Epithelial cell of proximal tubule (primary cell): ENCODE results near the gene PDPK1. TPM values are rescaled to one million over a fixed set of nuclear protein-coding genes. Genes with fewer than 3 reads are reported as not detected.
A peak's percentile ranks its signal among the peaks of the same experiment; 100 is the strongest.
"Not testable (repeated sequence)": the region's sequence is repeated elsewhere in the genome, so short reads cannot be mapped to it uniquely, and the experiment has no call there.

Experiments
- DNase-seq: peaks from one replicate; pipeline ENCODE4 v3.0.0-alpha.2; 2011; ENCODE audit warnings: low read depth
- H3K4me3 ChIP-seq: 2 replicates; pipeline ENCODE4 v1.5.1; 2011; ENCODE audit warnings: low read depth, mild to moderate bottlenecking, low read length
- total RNA-seq: library from RNA; depleted of rRNA; stranded (reverse); fragments of >200 nt; gene quantifications from 2 replicates; pipeline ENCODE4 v1.2.3, GENCODE V29; 2015
- TF ChIP-seq, protein P1 (sequence below): conservative IDR thresholded peaks from 2 replicates; pipeline ENCODE4 v1.5.1; 2012; ENCODE audit warnings: low read depth, mild to moderate bottlenecking, low read length

Gene PDPK1
- total RNA-seq, 1 donor from 2014 or later = 16.5 TPM

DNA sequence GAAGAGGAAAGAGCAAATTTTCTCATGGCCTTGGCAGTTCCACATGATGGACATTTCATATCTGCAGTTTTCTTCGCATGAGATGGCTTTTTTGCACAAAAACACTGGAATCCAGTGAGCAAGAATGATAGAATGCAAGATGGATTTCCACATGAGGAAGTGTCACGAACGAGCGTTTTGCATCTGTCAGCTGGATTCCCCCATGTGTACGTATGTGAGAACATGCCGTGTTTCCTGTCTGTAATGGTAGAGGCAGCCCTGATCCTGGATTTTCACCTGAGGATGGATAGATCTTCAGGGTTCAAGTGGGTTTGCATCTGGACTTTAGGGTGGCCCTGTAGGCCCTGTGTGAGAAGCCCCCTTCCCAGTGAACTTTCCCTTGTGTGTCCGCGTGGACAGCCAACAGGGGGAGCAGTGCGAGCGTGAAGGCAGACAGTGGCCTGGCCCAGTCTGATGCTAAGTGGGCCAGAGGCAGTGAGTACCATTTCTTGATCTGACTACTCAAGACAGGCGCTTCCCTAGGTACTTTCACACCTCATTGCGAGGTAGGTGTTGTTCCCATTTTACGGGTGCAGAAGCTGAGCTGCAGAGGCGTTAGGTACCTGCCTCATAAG lies 2.1 kb downstream of the PDPK1 start:
- DNase-seq = not testable (repeated sequence)

DNA sequence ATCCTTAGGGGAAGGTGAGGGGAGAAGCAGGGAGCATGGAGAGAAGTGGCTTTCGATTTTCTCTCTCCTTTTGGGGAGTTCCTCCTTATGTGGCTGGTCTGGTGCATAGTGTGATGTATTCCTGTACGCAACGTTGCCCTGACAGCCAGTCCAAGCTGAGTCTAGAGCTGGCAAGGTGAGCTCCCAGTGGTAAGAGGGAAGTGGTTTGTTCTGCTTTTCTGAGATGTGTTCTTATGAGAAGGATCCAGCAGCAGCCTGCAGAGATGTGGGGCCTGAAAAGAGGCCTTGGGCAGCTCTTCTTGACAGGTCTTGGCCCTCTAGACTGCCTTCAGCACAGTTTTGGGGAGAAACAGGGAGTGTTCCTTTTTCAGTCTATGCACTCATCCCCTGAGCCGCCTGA lies 3.1 kb downstream of the PDPK1 start:
- not testable (repeated sequence) for H3K4me3 ChIP-seq, DNase-seq

More for the DNA sequence above, 2.1 kb downstream of the PDPK1 start:
- not testable (repeated sequence) for H3K4me3 ChIP-seq
- TF ChIP-seq, protein P1, sequence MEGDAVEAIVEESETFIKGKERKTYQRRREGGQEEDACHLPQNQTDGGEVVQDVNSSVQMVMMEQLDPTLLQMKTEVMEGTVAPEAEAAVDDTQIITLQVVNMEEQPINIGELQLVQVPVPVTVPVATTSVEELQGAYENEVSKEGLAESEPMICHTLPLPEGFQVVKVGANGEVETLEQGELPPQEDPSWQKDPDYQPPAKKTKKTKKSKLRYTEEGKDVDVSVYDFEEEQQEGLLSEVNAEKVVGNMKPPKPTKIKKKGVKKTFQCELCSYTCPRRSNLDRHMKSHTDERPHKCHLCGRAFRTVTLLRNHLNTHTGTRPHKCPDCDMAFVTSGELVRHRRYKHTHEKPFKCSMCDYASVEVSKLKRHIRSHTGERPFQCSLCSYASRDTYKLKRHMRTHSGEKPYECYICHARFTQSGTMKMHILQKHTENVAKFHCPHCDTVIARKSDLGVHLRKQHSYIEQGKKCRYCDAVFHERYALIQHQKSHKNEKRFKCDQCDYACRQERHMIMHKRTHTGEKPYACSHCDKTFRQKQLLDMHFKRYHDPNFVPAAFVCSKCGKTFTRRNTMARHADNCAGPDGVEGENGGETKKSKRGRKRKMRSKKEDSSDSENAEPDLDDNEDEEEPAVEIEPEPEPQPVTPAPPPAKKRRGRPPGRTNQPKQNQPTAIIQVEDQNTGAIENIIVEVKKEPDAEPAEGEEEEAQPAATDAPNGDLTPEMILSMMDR = peak; percentile 53

DNA sequence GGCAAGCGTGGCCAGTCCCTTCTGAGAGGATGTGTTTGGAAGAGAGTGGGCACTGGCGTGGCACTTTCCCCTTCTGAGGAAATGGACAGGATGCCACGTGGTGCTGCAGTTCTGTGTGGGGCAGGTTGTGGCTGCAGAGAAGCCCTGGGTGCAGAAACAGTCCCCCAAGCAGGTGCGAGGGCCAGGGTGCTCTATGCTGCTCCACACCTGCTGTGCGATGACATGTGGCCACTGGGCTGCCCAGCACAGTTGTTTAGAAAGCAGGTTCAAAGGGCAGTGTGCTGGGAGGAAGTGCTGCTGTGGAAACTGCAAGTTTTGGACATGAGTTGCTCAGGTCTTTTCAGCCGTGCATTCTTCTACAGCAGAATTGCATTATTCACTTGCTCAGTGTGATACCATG lies 3.6 kb downstream of the PDPK1 start:
- H3K4me3 ChIP-seq, DNase-seq: not testable (repeated sequence)

DNA sequence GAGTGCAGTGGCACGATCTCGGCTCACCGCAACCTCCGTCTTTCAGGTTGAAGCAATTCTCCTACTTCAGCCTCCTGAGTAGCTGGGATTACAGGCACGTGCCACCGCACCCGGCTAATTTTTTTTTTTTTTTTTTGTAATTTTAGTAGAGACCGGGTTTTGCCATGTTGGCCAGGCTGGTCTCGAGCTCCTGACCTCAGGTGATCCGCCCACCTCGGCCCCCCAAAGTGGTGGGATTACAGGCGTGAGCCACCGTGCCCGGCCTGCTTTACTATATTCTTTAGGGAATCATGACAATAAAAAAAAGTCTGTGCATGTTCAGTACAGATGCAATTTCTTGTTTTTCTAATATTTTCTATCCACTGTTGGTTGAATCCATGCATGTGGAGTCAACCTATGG lies 6.0 kb downstream of the PDPK1 start:
- DNase-seq, H3K4me3 ChIP-seq: not testable (repeated sequence)

DNA sequence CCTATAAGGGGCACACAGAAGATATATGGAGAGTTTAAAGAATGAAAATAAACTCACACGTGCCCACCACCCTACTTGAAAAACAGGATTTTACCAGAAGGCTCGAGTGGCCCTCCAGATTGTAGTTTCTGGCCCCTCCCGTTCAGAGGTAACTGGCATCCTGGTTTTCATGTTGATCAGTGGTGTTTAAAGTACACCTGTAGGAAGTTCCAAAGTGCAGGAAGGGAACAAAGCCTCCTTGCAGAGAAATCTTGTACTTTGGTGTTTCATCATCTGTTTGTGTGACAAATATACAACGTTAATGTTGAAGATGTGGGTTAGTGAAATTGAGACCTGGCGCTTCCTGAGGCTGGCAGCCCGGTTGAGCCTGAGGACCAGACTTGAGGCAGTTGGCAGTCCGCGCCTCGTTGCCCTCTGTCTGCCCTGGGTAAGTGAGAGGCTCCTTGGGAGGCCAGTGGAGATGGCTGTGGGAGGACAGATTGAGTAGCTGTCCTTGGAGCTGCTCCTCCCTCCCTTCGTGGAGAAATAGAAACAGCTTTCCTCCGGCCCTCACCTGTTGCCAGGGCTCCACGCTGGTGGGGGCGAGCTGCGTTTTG lies 12.6 kb downstream of the PDPK1 start:
- not testable (repeated sequence) for H3K4me3 ChIP-seq, DNase-seq

DNA sequence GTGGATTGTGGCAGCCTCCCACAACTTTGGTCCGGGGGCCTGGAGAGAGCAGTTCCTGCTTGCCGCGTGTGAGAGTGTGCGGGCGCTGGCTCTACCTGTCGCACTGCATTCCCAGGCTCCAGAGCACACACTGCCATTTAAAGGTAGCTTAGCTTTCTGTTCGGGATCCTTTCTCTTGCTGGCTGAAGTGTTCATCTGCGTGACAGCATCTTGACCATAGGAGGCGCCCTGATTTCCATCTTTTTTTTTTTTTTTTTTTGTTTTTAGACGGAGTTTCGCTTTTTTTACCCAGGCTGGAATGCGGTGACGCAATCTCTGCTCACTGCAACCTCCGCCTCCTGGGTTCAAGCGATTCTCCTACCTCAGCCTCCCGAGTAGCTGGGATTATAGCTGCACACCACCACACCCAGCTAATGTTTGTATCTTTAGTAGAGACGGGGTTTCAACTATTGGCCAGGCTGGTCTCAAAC lies 13.6 kb downstream of the PDPK1 start:
- not testable (repeated sequence) for DNase-seq, H3K4me3 ChIP-seq
- TF ChIP-seq, protein P1 = peak; percentile 34

DNA sequence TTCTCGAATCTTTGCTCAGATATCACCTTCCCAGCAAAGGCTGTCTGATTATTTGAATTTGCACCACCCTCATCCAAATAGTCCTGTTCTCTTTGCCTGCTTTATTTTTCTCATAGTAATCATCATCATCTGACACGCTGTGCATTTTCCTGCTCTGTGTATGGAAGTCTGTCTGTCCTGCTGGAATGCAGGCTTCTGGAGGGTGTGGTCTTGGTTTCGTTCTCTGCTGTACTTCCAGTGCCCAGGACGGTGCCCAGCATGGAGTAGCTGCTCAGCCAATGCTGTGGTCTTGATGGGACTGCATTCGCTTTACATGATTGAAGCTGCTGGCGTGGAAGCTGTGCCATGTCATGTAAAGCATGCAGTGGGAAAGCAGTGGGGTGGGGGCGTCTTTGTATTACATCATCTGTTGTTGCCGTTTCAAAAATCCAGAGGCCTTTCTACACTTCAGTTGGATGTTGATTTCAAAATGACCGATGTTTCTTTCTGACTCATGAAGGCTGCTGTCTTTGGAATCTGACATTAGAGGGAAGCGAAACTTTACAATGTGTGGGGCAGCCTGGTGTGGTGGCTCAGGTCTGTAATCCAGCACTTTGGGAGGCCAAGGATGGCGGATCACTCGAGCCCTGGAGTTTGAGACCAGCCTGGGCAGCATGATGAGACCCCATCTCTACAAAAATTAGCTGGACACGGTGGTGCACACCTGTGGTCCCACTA lies 17.0 kb downstream of the PDPK1 start:
- not testable (repeated sequence) for DNase-seq, H3K4me3 ChIP-seq

DNA sequence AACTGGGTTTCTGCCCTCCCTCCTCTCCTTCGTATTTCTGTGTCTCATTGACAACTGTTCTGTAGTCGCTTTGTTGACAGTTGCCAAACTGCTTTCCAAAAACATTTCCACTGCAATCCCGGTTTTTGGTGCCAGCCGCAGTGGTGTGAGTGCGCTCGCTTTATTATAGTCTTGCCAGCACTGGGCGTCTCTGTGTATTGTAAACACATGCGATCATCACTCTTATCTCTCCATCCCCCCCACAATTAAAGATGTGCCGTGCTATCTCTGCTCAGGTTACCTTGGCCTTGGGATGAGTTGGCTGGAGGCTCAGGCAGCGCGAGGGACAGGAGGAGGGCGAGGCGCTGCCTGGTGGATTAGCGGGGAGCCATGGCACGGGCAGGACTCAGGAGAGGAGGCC lies 19.3 kb downstream of the PDPK1 start:
- not testable (repeated sequence) for DNase-seq, H3K4me3 ChIP-seq

DNA sequence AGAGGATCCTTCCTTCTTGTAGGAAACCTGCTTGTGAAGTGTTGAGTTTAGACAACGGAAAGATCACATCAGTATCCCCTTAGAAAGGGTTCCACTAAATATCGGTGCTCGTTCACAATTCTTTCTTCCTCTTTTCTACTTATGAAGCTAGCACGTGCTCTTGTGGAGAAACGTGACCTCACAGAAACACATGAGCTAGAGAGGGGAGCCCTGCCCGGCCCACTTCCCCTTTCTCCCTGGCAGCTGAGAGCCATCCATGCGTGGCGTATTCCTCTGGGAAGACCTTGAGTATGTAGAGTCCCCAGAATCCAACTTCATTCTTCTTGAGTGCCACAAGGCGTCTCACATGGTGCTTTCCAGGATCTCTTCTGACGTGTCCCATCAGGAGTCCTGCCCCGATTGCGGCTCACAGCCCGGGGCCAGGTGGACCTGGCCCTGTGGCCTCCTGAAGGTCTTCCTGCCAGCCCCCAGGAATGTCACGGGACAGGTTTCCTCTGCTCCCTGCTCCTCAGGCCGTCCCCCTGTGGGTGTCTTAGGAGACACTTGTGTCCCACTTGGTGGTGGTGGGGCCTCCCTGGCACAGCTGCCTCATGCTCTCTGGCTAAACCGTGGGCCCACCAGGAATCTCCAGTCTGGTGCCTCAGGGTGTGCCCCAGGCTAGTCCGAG lies 22.4 kb downstream of the PDPK1 start:
- not testable (repeated sequence) for DNase-seq, H3K4me3 ChIP-seq

DNA sequence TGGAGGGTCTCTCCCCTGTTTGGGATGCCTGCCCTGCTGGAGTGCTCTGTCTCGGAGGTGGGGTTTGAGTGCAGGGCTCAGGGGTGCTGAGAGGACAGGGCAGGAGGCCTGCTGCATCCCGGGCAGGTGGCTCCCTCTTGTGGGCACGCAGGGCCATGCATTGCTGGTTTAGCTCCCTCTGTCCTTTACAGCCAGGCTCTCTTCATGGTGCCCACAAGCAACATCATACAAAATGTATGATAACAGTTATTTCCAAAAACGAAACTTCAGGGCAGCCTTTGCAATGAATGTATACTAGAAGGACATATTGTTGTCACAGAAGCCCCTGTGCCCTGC lies 22.9 kb downstream of the PDPK1 start:
- not testable (repeated sequence) for H3K4me3 ChIP-seq, DNase-seq
- TF ChIP-seq, protein P1 = peak; percentile 34

DNA sequence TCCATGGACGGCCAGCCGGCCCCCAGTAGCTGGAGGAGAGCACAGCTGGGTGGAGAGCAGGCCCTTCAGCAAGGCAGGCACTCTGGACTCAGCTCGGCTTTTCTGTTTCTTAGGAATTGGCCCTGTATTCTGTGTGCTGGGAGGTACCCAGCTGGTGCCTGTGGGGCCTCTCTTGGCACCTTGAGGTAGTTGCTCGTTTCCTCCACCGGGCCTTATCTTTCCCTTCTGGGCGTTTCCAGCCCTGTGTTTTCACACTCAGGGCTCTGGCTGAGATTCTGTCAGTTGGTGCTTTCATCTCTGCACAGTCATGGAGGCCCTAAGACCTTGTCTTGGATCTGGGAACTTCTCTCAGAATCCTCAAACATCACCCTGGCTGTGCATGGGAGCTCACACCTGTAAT lies 29.7 kb downstream of the PDPK1 start:
- DNase-seq, H3K4me3 ChIP-seq: not testable (repeated sequence)

DNA sequence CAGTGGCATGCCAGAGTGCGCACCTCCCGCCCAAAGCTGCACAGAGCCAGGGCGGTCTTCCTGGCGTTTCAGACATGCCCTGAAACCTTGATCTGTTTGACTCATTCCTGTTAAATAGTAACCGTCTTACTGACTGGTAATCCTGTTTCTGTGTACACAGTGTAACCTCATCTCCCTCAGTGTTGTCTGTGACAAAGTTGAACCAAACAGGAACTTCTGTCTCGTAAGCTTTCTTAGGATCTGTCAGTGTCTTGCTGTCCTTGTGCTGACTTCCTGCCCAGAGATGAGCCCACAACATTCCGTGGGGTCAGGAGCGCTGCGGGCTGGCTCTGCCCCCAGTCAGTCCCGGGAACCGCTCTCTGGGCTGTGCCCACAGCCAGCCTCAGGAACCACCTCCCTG lies 30.8 kb downstream of the PDPK1 start:
- H3K4me3 ChIP-seq, DNase-seq: not testable (repeated sequence)

DNA sequence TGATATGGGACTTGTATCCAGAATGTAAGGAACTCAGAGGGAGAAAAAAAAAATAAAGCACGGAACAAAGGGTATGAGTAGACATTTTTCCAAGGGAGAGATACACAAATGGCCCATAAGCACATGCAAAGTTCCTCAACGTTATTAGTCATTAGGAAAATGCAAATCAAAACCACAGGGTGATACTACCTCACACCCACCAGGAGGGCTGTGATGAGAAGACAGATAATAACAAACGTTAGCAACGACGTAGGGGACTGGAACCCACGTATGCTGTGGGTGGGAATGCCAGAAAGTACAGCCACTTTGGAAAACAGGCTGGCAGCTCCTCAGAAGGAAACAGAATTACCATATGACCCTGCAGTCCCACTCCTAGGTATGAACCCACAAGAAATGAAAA lies 34.9 kb downstream of the PDPK1 start:
- H3K4me3 ChIP-seq, DNase-seq: not testable (repeated sequence)

DNA sequence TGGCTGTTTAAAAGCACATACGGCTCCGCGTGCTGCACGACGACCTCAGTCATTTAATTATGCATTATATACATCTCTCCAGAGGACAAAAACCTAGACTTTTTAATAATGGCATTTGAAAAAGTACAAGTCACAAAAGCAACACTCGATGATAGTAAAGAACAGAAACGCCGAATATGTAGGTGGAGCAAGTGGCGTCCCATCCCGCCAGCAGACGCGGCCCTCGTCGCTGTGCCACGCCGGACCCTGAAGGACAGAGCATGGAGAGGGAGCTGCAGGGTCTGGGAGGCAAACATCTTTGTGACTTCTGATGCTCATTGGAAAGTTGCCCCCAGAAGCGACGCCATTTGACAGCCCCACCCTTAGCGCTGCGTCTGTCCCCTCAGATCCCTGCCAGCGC lies 38.0 kb downstream of the PDPK1 start:
- not testable (repeated sequence) for DNase-seq, H3K4me3 ChIP-seq

DNA sequence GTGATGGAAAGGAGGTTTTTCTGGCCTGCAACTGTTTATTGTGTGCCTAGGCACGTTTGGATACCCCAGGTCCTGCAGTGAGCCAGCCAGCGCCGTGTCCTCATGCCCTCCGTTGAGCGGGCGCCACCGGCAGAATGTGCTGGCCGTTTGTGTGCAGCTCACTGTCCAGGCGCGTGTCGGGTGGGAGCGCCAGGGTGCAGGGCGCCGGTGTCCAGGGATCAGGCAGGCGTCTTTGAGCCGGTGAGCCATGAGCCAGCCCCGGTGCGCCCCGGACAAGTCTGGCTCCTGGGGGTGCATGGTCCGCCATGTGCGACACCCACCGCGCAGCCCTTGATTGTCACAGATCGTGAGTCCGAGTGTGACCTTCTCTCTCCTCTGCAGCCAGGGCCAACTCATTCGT lies 39.2 kb downstream of the PDPK1 start:
- not testable (repeated sequence) for DNase-seq, H3K4me3 ChIP-seq
